Measurements from ENCODE around the gene URB1.
"Not testable (repeated sequence)": the region's sequence is repeated elsewhere in the genome, so short reads cannot be mapped to it uniquely, and the experiment has no call there.

The URB1 gene

GRCh38 chr21:32282992-32283391 is 109.8 kb downstream of the URB1 start:
- no peak overlapping the region for H3K27ac ChIP-seq (ENCODE audit: low read depth, low read length)
- H3K9ac ChIP-seq (ENCODE audit: low read depth, low read length), result no peak overlapping the region
- no peak overlapping the region for H3K4me3 ChIP-seq (ENCODE audit: low read depth, low read length)
- no peaks in the 10 kb centered on the region for H3K36me3 ChIP-seq (ENCODE audit: control insufficient read depth, insufficient read depth, low read length)
- H3K9me3 ChIP-seq (ENCODE audit: control insufficient read depth, insufficient read depth, low read length), result no peaks in the 10 kb centered on the region
- H3K4me1 ChIP-seq (ENCODE audit: control insufficient read depth, insufficient read depth, low read length), result peaks cover 5% of the 10 kb centered on the region
- no peaks in the 10 kb centered on the region for H3K27me3 ChIP-seq (ENCODE audit: control insufficient read depth, insufficient read depth, low read length)

GRCh38 chr21:32281531-32281930 is 111.3 kb downstream of the URB1 start:
- Histone ChIP-seq H3K9me3 (ENCODE audit: control insufficient read depth, insufficient read depth, low read length) (no peaks in the 10 kb centered on the region), H3K9ac (ENCODE audit: low read depth, low read length) (no peak overlapping the region), H3K4me1 (ENCODE audit: control insufficient read depth, insufficient read depth, low read length) (peaks cover 11% of the 10 kb centered on the region)

GRCh38 chr21:32279377-32279680 is 113.5 kb downstream of the URB1 start:
- H3K36me3 ChIP-seq (ENCODE audit: control insufficient read depth, insufficient read depth, low read length), result peaks cover 7% of the 10 kb centered on the region
- peak overlapping the region; percentile 57 for H3K9ac ChIP-seq (ENCODE audit: low read depth, low read length)
- H3K27ac ChIP-seq (ENCODE audit: low read depth, low read length), result no peak overlapping the region
- no peaks in the 10 kb centered on the region for H3K9me3 ChIP-seq (ENCODE audit: control insufficient read depth, insufficient read depth, low read length)
- peaks cover 11% of the 10 kb centered on the region for H3K4me1 ChIP-seq (ENCODE audit: control insufficient read depth, insufficient read depth, low read length)
- H3K4me3 ChIP-seq (ENCODE audit: low read depth, low read length), result peak overlapping the region; percentile 91
- H3K27me3 ChIP-seq (ENCODE audit: control insufficient read depth, insufficient read depth, low read length), result no peaks in the 10 kb centered on the region

More at GRCh38 chr21:32281531-32281930, 111.3 kb downstream of the URB1 start:
- Histone ChIP-seq H3K27ac (ENCODE audit: low read depth, low read length) (no peak overlapping the region), H3K36me3 (ENCODE audit: control insufficient read depth, insufficient read depth, low read length) (no peaks in the 10 kb centered on the region), H3K27me3 (ENCODE audit: control insufficient read depth, insufficient read depth, low read length) (no peaks in the 10 kb centered on the region), H3K4me3 (ENCODE audit: low read depth, low read length) (no peak overlapping the region)

GRCh38 chr21:32278518-32279376 is 114.1 kb downstream of the URB1 start, which contains the start of gene MIS18A:
Gene MIS18A (minus strand): TSS chr21:32279049. CDS start chr21:32279014, 35 bp downstream.
- Histone ChIP-seq H3K27me3 (ENCODE audit: control insufficient read depth, insufficient read depth, low read length) (no peaks in the 10 kb centered on the region), H3K9ac (ENCODE audit: low read depth, low read length) (peak within 1 kb of the TSS; percentile 68), H3K4me1 (ENCODE audit: control insufficient read depth, insufficient read depth, low read length) (peaks cover 11% of the 10 kb centered on the region), H3K4me3 (ENCODE audit: low read depth, low read length) (peak within 1 kb of the TSS; percentile 91), H3K9me3 (ENCODE audit: control insufficient read depth, insufficient read depth, low read length) (no peaks in the 10 kb centered on the region), H3K36me3 (ENCODE audit: control insufficient read depth, insufficient read depth, low read length) (peaks cover 12% of the 10 kb centered on the region), H3K27ac (ENCODE audit: low read depth, low read length) (peak within 1 kb of the TSS; percentile 76)

- Histone ChIP-seq H3K36me3 (ENCODE audit: control insufficient read depth, insufficient read depth, low read length) (peaks cover 17% of the 10 kb centered on the region), H3K27ac (ENCODE audit: low read depth, low read length) (peak overlapping the region; percentile 76), H3K4me1 (ENCODE audit: control insufficient read depth, insufficient read depth, low read length) (peaks cover 11% of the 10 kb centered on the region)
These were observed 114.7 kb downstream of the URB1 start for GRCh38 chr21:32278103-32278502.

GRCh38 chr21:32276671-32277070 is 116.1 kb downstream of the URB1 start:
- peaks cover 31% of the 10 kb centered on the region for H3K36me3 ChIP-seq (ENCODE audit: control insufficient read depth, insufficient read depth, low read length)
- H3K9ac ChIP-seq (ENCODE audit: low read depth, low read length), result no peak overlapping the region
- no peaks in the 10 kb centered on the region for H3K9me3 ChIP-seq (ENCODE audit: control insufficient read depth, insufficient read depth, low read length)
- H3K4me3 ChIP-seq (ENCODE audit: low read depth, low read length), result no peak overlapping the region
- no peaks in the 10 kb centered on the region for H3K27me3 ChIP-seq (ENCODE audit: control insufficient read depth, insufficient read depth, low read length)
- H3K27ac ChIP-seq (ENCODE audit: low read depth, low read length), result no peak overlapping the region
- H3K4me1 ChIP-seq (ENCODE audit: control insufficient read depth, insufficient read depth, low read length), result peaks cover 11% of the 10 kb centered on the region

More at GRCh38 chr21:32278103-32278502, 114.7 kb downstream of the URB1 start:
- H3K27me3 ChIP-seq (ENCODE audit: control insufficient read depth, insufficient read depth, low read length), result no peaks in the 10 kb centered on the region
- no peaks in the 10 kb centered on the region for H3K9me3 ChIP-seq (ENCODE audit: control insufficient read depth, insufficient read depth, low read length)
- H3K4me3 ChIP-seq (ENCODE audit: low read depth, low read length), result peak overlapping the region; percentile 91
- H3K9ac ChIP-seq (ENCODE audit: low read depth, low read length), result peak overlapping the region; percentile 68; the same call in 1 of the 2 replicates

- Histone ChIP-seq H3K9me3 (ENCODE audit: control insufficient read depth, insufficient read depth, low read length) (no peaks in the 10 kb centered on the region), H3K36me3 (ENCODE audit: control insufficient read depth, insufficient read depth, low read length) (peaks cover 75% of the 10 kb centered on the region)
These were observed 122.1 kb downstream of the URB1 start for GRCh38 chr21:32270748-32271147.

GRCh38 chr21:32265321-32265720 is 127.5 kb downstream of the URB1 start:
- H3K27me3 ChIP-seq (ENCODE audit: control insufficient read depth, insufficient read depth, low read length); H3K4me1 ChIP-seq (ENCODE audit: control insufficient read depth, insufficient read depth, low read length); H3K9me3 ChIP-seq (ENCODE audit: control insufficient read depth, insufficient read depth, low read length); H3K4me3 ChIP-seq (ENCODE audit: low read depth, low read length); H3K9ac ChIP-seq (ENCODE audit: low read depth, low read length); H3K27ac ChIP-seq (ENCODE audit: low read depth, low read length): not testable (repeated sequence)
- H3K36me3 ChIP-seq (ENCODE audit: control insufficient read depth, insufficient read depth, low read length), result peaks cover 35% of the 10 kb centered on the region

More at GRCh38 chr21:32270748-32271147, 122.1 kb downstream of the URB1 start:
- H3K27ac ChIP-seq (ENCODE audit: low read depth, low read length), result no peak overlapping the region
- H3K27me3 ChIP-seq (ENCODE audit: control insufficient read depth, insufficient read depth, low read length), result no peaks in the 10 kb centered on the region
- no peak overlapping the region for H3K4me3 ChIP-seq (ENCODE audit: low read depth, low read length)
- no peak overlapping the region for H3K9ac ChIP-seq (ENCODE audit: low read depth, low read length)
- no peaks in the 10 kb centered on the region for H3K4me1 ChIP-seq (ENCODE audit: control insufficient read depth, insufficient read depth, low read length)

GRCh38 chr21:32261929-32262328 is 130.9 kb downstream of the URB1 start:
- Histone ChIP-seq H3K9me3 (ENCODE audit: control insufficient read depth, insufficient read depth, low read length) (no peaks in the 10 kb centered on the region), H3K27me3 (ENCODE audit: control insufficient read depth, insufficient read depth, low read length) (no peaks in the 10 kb centered on the region), H3K36me3 (ENCODE audit: control insufficient read depth, insufficient read depth, low read length) (peaks cover 2% of the 10 kb centered on the region), H3K27ac (ENCODE audit: low read depth, low read length) (no peak overlapping the region), H3K4me3 (ENCODE audit: low read depth, low read length) (no peak overlapping the region), H3K9ac (ENCODE audit: low read depth, low read length) (no peak overlapping the region), H3K4me1 (ENCODE audit: control insufficient read depth, insufficient read depth, low read length) (no peaks in the 10 kb centered on the region; the same call in 1 of the 2 replicates)

Measured in HUES48 (cell line).